Nucleus accumbens (tissue), 56 donors: ENCODE measurements around the gene PPIL6.
"Not testable (repeated sequence)": the region's sequence is repeated elsewhere in the genome, so short reads cannot be mapped to it uniquely, and the experiment has no call there.

Experiments used
- DNase-seq, 56 donors: peaks; one replicate each; lab custom pipeline; 2025; lab: John Stamatoyannopoulos, UW

The PPIL6 gene

GRCh38 chr6:109370336-109370735 is 70.1 kb downstream of the PPIL6 start:
- DNase-seq: no peak

- no peak for DNase-seq
These were observed 70.7 kb downstream of the PPIL6 start for GRCh38 chr6:109369728-109370127.

- DNase-seq: not testable (repeated sequence)
These were observed 75.9 kb downstream of the PPIL6 start for GRCh38 chr6:109364382-109365078.

- DNase-seq: no peak
These were observed 76.7 kb downstream of the PPIL6 start for GRCh38 chr6:109363753-109364152.

- peak in 1 of 56 donors; percentile 13 for DNase-seq
These were observed 78.1 kb downstream of the PPIL6 start for GRCh38 chr6:109362102-109362884.

- DNase-seq: no peak
These were observed 79.6 kb downstream of the PPIL6 start for GRCh38 chr6:109360791-109361190.

- DNase-seq: no peak
These were observed 80.1 kb downstream of the PPIL6 start for GRCh38 chr6:109360281-109360680.

GRCh38 chr6:109359248-109359647 is 81.2 kb downstream of the PPIL6 start:
- DNase-seq: no peak

GRCh38 chr6:109358204-109358603 is 82.2 kb downstream of the PPIL6 start:
- no peak for DNase-seq

GRCh38 chr6:109356237-109356636 is 84.2 kb downstream of the PPIL6 start:
- DNase-seq: no peak

- DNase-seq: no peak
These were observed 88.9 kb downstream of the PPIL6 start for GRCh38 chr6:109351231-109352130.

- DNase-seq: no peak
These were observed 90.9 kb downstream of the PPIL6 start for GRCh38 chr6:109349419-109349987.

GRCh38 chr6:109348226-109348625 is 92.2 kb downstream of the PPIL6 start:
- peak in 2 of 56 donors; percentile 6 to 14 for DNase-seq

GRCh38 chr6:109347779-109348178 is 92.6 kb downstream of the PPIL6 start:
- DNase-seq: no peak

GRCh38 chr6:109345986-109346385 is 94.4 kb downstream of the PPIL6 start:
- no peak for DNase-seq

GRCh38 chr6:109344226-109344625 is 96.2 kb downstream of the PPIL6 start:
- DNase-seq: no peak

- no peak for DNase-seq
These were observed 96.9 kb downstream of the PPIL6 start for GRCh38 chr6:109343518-109343917.

- no peak for DNase-seq
These were observed 97.5 kb downstream of the PPIL6 start for GRCh38 chr6:109342911-109343310.

GRCh38 chr6:109342506-109342905 is 97.9 kb downstream of the PPIL6 start:
- no peak for DNase-seq

GRCh38 chr6:109340811-109341210 is 99.6 kb downstream of the PPIL6 start:
- no peak for DNase-seq
